NCI-H128 (cell line): ENCODE data around the gene ZFP1.

ENCODE experiments used
- DNase-seq: peaks from one replicate; lab custom pipeline; 2025; ENCODE audit not compliant: unreplicated experiment; lab: John Stamatoyannopoulos, UW

The ZFP1 gene

GRCh38 chr16:75147968-75148310 is 385 bp upstream of the ZFP1 start:
- no peak for DNase-seq

- DNase-seq, result no peak
Measured at GRCh38 chr16:75151798-75152197, 3.5 kb downstream of the ZFP1 start.

- no peak for DNase-seq
Measured at GRCh38 chr16:75152635-75153034, 4.3 kb downstream of the ZFP1 start.

- DNase-seq, result no peak
Measured at GRCh38 chr16:75160386-75160785, 12.1 kb downstream of the ZFP1 start.

GRCh38 chr16:75169899-75170405 is 21.6 kb downstream of the ZFP1 start:
- no peak for DNase-seq

- DNase-seq, result no peak
Measured at GRCh38 chr16:75172578-75172977, 24.3 kb downstream of the ZFP1 start.

GRCh38 chr16:75175074-75175473 is 26.8 kb downstream of the ZFP1 start:
- no peak for DNase-seq

GRCh38 chr16:75176926-75177325 is 28.6 kb downstream of the ZFP1 start:
- no peak for DNase-seq

GRCh38 chr16:75179208-75179607 is 30.9 kb downstream of the ZFP1 start:
- DNase-seq, result no peak

- no peak for DNase-seq
Measured at GRCh38 chr16:75181630-75182029, 33.3 kb downstream of the ZFP1 start.

GRCh38 chr16:75188832-75189477 is 40.6 kb downstream of the ZFP1 start:
- no peak for DNase-seq

GRCh38 chr16:75189638-75190245 is 41.4 kb downstream of the ZFP1 start:
- DNase-seq, result no peak

- DNase-seq, result no peak
Measured at GRCh38 chr16:75192606-75193264, 44.4 kb downstream of the ZFP1 start.

GRCh38 chr16:75193265-75193650 is 44.9 kb downstream of the ZFP1 start:
- DNase-seq, result no peak

- DNase-seq, result no peak
Measured at GRCh38 chr16:75193730-75194444, 45.6 kb downstream of the ZFP1 start.

- DNase-seq, result no peak
Measured at GRCh38 chr16:75195811-75196790, 47.8 kb downstream of the ZFP1 start.

- no peak for DNase-seq
Measured at GRCh38 chr16:75196836-75197235, 48.5 kb downstream of the ZFP1 start.

GRCh38 chr16:75197522-75198134 is 49.3 kb downstream of the ZFP1 start:
- no peak for DNase-seq

- DNase-seq, result no peak
Measured at GRCh38 chr16:75198135-75198600, 49.8 kb downstream of the ZFP1 start.

GRCh38 chr16:75202069-75202590 is 53.8 kb downstream of the ZFP1 start:
- no peak for DNase-seq
